ENCODE data around the gene RPTOR. TPM values are rescaled to one million over a fixed set of nuclear protein-coding genes. Genes with fewer than 3 reads are reported as not detected.

Gene RPTOR
- total and polyA plus RNA-seq, 2 experiments from 2014 or later = 13.2 to 37.9 TPM

- H3K27ac ChIP-seq = no peak overlapping the region
Measured at GRCh38 chr17:80591788-80592187, 47.1 kb downstream of the RPTOR start.

GRCh38 chr17:80592243-80592642 lies 47.6 kb downstream of the RPTOR start:
- Histone ChIP-seq H3K27ac (no peak overlapping the region), H3K4me3 (no peak overlapping the region), H3K27me3 (no peaks in the 10 kb centered on the region), H3K9me3 (ENCODE audit: low read depth) (no peaks in the 10 kb centered on the region), H3K36me3 (no peaks in the 10 kb centered on the region), H3K4me1 (ENCODE audit: low read depth) (no peaks in the 10 kb centered on the region)
- TF ChIP-seq, protein P1, sequence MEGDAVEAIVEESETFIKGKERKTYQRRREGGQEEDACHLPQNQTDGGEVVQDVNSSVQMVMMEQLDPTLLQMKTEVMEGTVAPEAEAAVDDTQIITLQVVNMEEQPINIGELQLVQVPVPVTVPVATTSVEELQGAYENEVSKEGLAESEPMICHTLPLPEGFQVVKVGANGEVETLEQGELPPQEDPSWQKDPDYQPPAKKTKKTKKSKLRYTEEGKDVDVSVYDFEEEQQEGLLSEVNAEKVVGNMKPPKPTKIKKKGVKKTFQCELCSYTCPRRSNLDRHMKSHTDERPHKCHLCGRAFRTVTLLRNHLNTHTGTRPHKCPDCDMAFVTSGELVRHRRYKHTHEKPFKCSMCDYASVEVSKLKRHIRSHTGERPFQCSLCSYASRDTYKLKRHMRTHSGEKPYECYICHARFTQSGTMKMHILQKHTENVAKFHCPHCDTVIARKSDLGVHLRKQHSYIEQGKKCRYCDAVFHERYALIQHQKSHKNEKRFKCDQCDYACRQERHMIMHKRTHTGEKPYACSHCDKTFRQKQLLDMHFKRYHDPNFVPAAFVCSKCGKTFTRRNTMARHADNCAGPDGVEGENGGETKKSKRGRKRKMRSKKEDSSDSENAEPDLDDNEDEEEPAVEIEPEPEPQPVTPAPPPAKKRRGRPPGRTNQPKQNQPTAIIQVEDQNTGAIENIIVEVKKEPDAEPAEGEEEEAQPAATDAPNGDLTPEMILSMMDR (IDR thresholded peaks at IDR 0.05; ENCODE audit: low read depth, low read length) = no peak
- DNase-seq (ENCODE audit: low read depth in 1 of 2, low spot score in 1 of 2) = no peak

More at GRCh38 chr17:80591788-80592187, 47.1 kb downstream of the RPTOR start:
- no peaks in the 10 kb centered on the region for H3K9me3 ChIP-seq (ENCODE audit: low read depth)
- H3K4me1 ChIP-seq (ENCODE audit: low read depth) = no peaks in the 10 kb centered on the region
- no peaks in the 10 kb centered on the region for H3K36me3 ChIP-seq
- no peak overlapping the region for H3K4me3 ChIP-seq
- no peak for DNase-seq (ENCODE audit: low read depth in 1 of 2, low spot score in 1 of 2)
- TF ChIP-seq, protein P1 (IDR thresholded peaks at IDR 0.05; ENCODE audit: low read depth, low read length) = no peak
- no peaks in the 10 kb centered on the region for H3K27me3 ChIP-seq

- no peaks in the 10 kb centered on the region for H3K9me3 ChIP-seq (ENCODE audit: low read depth)
- no peak overlapping the region for H3K4me3 ChIP-seq
- DNase-seq (ENCODE audit: low read depth in 1 of 2, low spot score in 1 of 2) = no peak
- TF ChIP-seq, protein P1 (IDR thresholded peaks at IDR 0.05; ENCODE audit: low read depth, low read length) = no peak
- H3K27me3 ChIP-seq = no peaks in the 10 kb centered on the region
- no peaks in the 10 kb centered on the region for H3K36me3 ChIP-seq
- no peak overlapping the region for H3K27ac ChIP-seq
- no peaks in the 10 kb centered on the region for H3K4me1 ChIP-seq (ENCODE audit: low read depth)
Measured at GRCh38 chr17:80593181-80593580, 48.5 kb downstream of the RPTOR start.

GRCh38 chr17:80594431-80595269 lies 50.0 kb downstream of the RPTOR start:
- Histone ChIP-seq H3K9me3 (ENCODE audit: low read depth) (no peaks in the 10 kb centered on the region), H3K36me3 (no peaks in the 10 kb centered on the region), H3K4me1 (ENCODE audit: low read depth) (no peaks in the 10 kb centered on the region), H3K4me3 (no peak overlapping the region), H3K27ac (no peak overlapping the region), H3K27me3 (no peaks in the 10 kb centered on the region)
- TF ChIP-seq, protein P1 (IDR thresholded peaks at IDR 0.05; ENCODE audit: low read depth, low read length) = no peak
- DNase-seq (ENCODE audit: low read depth in 1 of 2, low spot score in 1 of 2) = no peak

- DNase-seq (ENCODE audit: low read depth in 1 of 2, low spot score in 1 of 2) = no peak
- no peaks in the 10 kb centered on the region for H3K4me1 ChIP-seq (ENCODE audit: low read depth)
Measured at GRCh38 chr17:80596760-80597608, 52.3 kb downstream of the RPTOR start.

More at GRCh38 chr17:80596760-80597608, 52.3 kb downstream of the RPTOR start:
- no peak overlapping the region for H3K27ac ChIP-seq
- H3K36me3 ChIP-seq = no peaks in the 10 kb centered on the region
- H3K4me3 ChIP-seq = no peak overlapping the region
- TF ChIP-seq, protein P1 (IDR thresholded peaks at IDR 0.05; ENCODE audit: low read depth, low read length) = no peak
- H3K9me3 ChIP-seq (ENCODE audit: low read depth) = no peaks in the 10 kb centered on the region
- no peaks in the 10 kb centered on the region for H3K27me3 ChIP-seq

Data from cardiac muscle cell (in vitro differentiated cells and primary cell).